Activated naive CD8-positive, alpha-beta T cell treated with anti-CD3 and anti-CD28 coated beads, Interleukin-2, amount 10 ng/mL, durations not matched to agents 7 days and 5 days (primary cell): ENCODE measurements around the gene TRIM17. TPM values are rescaled to one million over a fixed set of nuclear protein-coding genes. Genes with fewer than 3 reads are reported as not detected.

Experiments used
- ATAC-seq: fragments of 150-1000 bp; cut with Tn5 transposase; one replicate; pipeline ENCODE4 v1.10.0; 2021; ENCODE audit warnings: low read depth, moderate library complexity
- POLR2A ChIA-PET: fragments of 350-600 bp; sonication (Branson Sonifier 250); formaldehyde crosslinking; loops from one replicate; lab custom pipeline; 2021; ENCODE audit warnings: antibody characterized with exemption; lab: Charles Lee
- DNase-seq: peaks from one replicate; pipeline ENCODE4 v3.0.0; 2021
- H3K27ac Mint-ChIP-seq: one replicate; pipeline ENCODE4 v1.8.0; 2022; ENCODE audit warnings: mild to moderate bottlenecking, mixed read lengths
- H3K27me3 Mint-ChIP-seq: one replicate; pipeline ENCODE4 v1.8.0; 2022; ENCODE audit warnings: mild to moderate bottlenecking, moderate library complexity, mixed read lengths
- H3K36me3 Mint-ChIP-seq: one replicate; pipeline ENCODE4 v1.8.0; 2021; ENCODE audit warnings: mild to moderate bottlenecking, mixed read lengths
- H3K4me1 Mint-ChIP-seq: one replicate; pipeline ENCODE4 v1.8.0; 2021; ENCODE audit warnings: mixed read lengths
- H3K4me3 Mint-ChIP-seq: one replicate; pipeline ENCODE4 v1.8.0; 2022; ENCODE audit warnings: mild to moderate bottlenecking, moderate library complexity, mixed read lengths
- H3K9me3 Mint-ChIP-seq: one replicate; pipeline ENCODE4 v1.8.0; 2021; ENCODE audit warnings: mixed read lengths
- microRNA-seq: library from miRNA; unstranded; fragments of <30 nt; microRNA quantifications from one replicate; pipeline ENCODE4 v1.2.0, GENCODE V29; 2022
- total RNA-seq, 2 experiments: library from RNA; stranded (reverse); gene quantifications; one replicate each; pipeline ENCODE4 v1.2.3, GENCODE V29; 2021

The TRIM17 gene
- total RNA-seq, 2 experiments from 2014 or later, result 3.4 to 4.3 TPM

DNA sequence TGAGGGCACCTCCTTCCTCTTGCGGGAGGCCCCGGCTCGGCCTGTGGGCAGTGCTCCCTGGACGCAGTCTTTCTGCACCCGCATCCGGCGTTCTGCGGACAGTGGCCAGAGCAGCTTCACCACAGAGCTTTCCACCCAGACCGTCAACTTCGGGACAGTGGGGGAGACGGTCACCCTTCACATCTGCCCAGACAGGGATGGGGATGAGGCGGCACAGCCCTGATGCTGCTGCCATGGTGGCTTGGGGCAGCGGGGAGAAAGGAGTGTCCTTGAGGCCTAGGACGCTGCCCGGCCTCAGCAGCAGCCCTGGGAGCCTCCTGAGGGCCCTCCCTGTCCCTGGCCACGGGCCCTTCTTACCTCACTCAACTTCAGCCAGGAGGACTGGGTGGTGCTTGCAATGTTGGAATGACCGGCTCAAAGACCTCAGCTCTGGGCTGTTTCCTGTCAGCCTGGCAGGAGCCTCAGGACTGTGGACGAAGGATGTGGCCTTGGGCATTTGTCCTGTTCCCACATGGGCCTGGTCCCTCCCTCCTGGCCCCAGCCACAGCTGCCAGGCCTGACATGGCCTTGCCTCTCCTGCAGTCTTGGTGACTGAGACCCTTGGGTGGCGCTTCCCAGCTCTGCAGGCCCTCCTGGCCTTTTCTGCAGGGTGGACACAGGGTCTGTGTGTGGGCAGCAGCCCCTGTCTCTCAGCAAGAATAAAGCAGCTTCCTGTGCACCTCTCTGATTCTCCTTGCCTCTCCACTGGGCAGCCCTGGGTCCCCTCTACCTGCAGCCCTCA is 55.9 kb downstream of the TRIM17 start:
- no peak overlapping the region for H3K4me3 Mint-ChIP-seq
- peaks cover 3% of the 10 kb centered on the region for H3K4me1 Mint-ChIP-seq
- ATAC-seq (no peak), DNase-seq (no peak)
- no peaks in the 10 kb centered on the region for H3K9me3 Mint-ChIP-seq
- no peaks in the 10 kb centered on the region for H3K36me3 Mint-ChIP-seq
- POLR2A ChIA-PET, result no interaction called here
- no peaks in the 10 kb centered on the region for H3K27me3 Mint-ChIP-seq
- H3K27ac Mint-ChIP-seq, result no peak overlapping the region

DNA sequence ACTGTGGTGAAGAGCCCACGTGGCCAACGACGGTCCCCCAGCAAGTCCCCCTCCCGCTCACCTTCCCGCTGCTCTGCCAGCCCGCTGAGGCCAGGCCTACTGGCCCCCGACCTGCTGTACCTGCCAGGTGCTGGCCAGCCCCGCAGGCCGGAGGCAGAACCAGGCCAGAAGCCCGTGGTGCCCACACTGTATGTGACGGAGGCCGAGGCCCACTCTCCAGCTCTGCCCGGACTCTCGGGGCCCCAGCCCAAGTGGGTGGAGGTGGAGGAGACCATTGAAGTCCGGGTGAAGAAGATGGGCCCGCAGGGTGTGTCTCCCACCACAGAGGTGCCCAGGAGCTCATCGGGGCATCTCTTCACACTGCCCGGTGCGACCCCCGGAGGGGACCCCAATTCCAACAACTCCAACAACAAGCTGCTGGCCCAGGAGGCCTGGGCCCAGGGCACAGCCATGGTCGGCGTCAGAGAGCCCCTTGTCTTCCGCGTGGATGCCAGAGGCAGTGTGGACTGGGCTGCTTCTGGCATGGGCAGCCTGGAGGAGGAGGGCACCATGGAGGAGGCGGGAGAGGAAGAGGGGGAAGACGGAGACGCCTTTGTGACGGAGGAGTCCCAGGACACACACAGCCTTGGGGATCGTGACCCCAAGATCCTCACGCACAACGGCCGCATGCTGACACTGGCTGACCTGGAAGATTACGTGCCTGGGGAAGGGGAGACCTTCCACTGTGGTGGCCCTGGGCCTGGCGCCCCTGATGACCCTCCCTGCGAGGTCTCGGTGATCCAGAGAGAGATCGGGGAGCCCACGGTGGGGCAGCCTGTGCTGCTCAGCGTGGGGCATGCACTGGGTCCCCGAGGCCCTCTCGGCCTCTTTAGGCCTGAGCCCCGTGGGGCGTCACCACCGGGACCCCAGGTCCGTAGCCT is 56.8 kb downstream of the TRIM17 start:
- peaks cover 3% of the 10 kb centered on the region for H3K4me1 Mint-ChIP-seq
- H3K36me3 Mint-ChIP-seq, result no peaks in the 10 kb centered on the region
- ATAC-seq (no peak), DNase-seq (no peak)
- no peaks in the 10 kb centered on the region for H3K27me3 Mint-ChIP-seq
- no peaks in the 10 kb centered on the region for H3K9me3 Mint-ChIP-seq
- POLR2A ChIA-PET, result no interaction called here
- no peak overlapping the region for H3K4me3 Mint-ChIP-seq
- no peak overlapping the region for H3K27ac Mint-ChIP-seq

DNA sequence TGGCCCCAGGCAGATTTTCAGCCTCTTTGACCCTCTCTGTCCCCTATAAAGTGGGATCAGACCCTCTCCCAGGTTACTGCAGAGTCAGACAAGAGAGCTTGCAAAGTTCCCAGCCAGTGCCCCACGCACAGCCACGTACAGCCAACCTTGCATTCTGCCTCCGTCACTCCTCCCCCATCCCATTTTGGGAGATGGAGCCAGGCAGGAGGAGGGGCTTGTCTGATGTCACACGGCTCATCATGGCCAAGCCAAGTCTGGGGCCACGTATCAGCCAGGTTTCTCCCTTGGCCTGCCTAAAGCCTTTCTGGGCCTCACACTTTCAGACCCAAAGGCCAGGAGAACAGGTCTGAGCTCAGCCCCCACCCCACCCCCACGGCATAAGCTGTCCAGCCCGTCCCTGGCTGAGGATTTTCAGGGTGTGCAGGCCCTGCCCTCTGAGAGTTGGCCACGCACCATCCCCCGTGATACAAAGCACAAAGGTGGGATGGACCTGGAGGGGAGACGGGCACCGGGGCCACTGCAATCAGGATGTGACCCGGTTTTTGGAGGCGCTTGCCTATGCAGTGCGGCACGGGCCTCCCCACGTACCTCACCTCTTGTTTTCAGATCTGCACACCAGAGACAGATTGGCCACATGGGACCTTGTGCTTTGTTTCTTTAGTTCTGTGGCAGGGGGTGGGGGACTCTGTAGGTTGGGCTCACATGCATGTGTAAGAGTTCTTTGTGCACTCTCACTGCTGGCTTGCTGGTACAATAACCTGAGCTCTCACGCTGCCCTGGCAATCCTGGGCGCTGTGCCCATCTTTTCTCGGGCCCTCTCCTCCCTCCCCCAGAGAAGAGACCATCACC is 57.7 kb downstream of the TRIM17 start:
- Mint-ChIP-seq H3K36me3 (no peaks in the 10 kb centered on the region), H3K9me3 (no peaks in the 10 kb centered on the region), H3K4me3 (no peak overlapping the region), H3K27ac (no peak overlapping the region), H3K4me1 (peaks cover 3% of the 10 kb centered on the region), H3K27me3 (no peaks in the 10 kb centered on the region)
- no peak for DNase-seq
- POLR2A ChIA-PET, result no interaction called here
- no peak for ATAC-seq

DNA sequence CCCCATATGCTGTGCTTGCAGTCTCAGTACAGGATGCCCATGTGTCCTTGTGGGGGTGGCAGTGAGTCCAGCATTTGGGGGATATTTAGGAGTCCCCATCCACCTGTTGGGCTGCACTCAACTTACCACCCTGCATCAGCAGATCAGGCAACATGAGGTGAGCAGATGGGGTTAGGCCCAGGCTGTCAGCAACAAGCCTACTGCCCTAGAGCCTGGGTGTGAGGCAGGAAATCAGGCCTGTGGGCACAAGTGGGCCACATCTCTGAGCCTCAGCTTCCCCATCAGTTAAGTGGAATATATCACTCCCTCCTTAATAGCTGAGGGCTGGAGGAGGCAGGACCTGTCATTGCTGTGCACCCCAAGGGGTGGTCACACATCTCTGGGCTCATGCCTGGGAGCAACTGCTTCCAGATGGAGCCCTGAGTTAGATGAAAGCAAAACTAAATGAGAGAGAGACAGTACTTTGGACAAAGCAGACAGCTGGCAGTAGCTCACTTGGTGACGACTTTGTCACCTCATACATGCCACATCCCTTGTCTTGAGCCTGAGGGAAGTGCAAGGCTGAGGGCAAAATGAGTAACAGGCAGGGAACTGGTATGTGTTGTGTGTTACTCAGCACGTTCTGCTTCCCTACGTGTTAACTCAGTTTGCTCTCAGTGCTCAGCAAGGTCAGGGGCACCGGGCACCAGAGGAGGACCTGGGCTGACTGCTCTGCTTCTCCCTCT is 58.5 kb downstream of the TRIM17 start:
- Mint-ChIP-seq H3K9me3 (no peaks in the 10 kb centered on the region), H3K4me3 (no peak overlapping the region)
- ATAC-seq, result peak; percentile 26

More for the DNA sequence above, 58.5 kb downstream of the TRIM17 start:
- H3K36me3 Mint-ChIP-seq, result no peaks in the 10 kb centered on the region
- POLR2A ChIA-PET, result no interaction called here
- H3K27ac Mint-ChIP-seq, result no peak overlapping the region
- H3K4me1 Mint-ChIP-seq, result peaks cover 3% of the 10 kb centered on the region
- DNase-seq, result no peak
- no peaks in the 10 kb centered on the region for H3K27me3 Mint-ChIP-seq

Small RNAs within 50 kb of the gene (microRNA-seq; reads per million reads assigned to microRNA genes)
- gene MIR4666A (not detected), gene MIR6742 (not detected)

Other genes starting within 250 kb of the TRIM17 start
- gene OBSCN, start 208.8 kb downstream of the TRIM17 start, total RNA-seq, result 10 to 100 TPM; 44.3 to 44.7 TPM
- 10 to 100 TPM; 66.6 to 73.2 TPM for gene TRIM11, start 10.0 kb downstream of the TRIM17 start, total RNA-seq
- gene RNF187, start 70.5 kb upstream of the TRIM17 start, total RNA-seq, result 100 to 1,000 TPM; 128 to 143 TPM